Activated CD8-positive, alpha-beta memory T cell treated with anti-CD3 and anti-CD28 coated beads for 4 hours (primary cell): ENCODE measurements around the gene LRPPRC.

Source experiments
- DNase-seq, 2 donors: peaks; one replicate each; pipeline ENCODE4 v3.0.0-alpha.2; 2020; ENCODE audit warnings: low read depth in 2 of 2

LRPPRC gene

DNA sequence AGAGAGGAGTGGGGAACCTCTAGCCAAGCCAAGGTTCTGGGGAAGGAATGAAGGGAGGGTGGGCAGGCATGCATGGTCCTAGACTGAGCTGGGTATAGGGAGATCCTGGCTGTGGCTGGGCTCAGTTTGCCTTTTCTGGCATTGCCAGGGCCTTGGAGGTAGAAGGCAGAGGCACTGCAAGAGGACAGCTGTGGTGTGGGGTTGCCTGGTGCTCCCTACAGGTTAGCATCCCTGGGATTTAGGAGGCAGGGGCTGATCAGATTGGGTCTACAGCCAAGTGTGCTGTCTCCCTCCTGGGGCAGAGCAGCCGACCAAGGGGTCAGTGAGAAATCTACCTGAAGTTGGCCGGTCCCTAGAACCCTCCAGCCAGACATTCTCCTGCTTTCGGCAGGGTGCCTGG is 141.1 kb downstream of the LRPPRC start:
- DNase-seq: no peak

DNA sequence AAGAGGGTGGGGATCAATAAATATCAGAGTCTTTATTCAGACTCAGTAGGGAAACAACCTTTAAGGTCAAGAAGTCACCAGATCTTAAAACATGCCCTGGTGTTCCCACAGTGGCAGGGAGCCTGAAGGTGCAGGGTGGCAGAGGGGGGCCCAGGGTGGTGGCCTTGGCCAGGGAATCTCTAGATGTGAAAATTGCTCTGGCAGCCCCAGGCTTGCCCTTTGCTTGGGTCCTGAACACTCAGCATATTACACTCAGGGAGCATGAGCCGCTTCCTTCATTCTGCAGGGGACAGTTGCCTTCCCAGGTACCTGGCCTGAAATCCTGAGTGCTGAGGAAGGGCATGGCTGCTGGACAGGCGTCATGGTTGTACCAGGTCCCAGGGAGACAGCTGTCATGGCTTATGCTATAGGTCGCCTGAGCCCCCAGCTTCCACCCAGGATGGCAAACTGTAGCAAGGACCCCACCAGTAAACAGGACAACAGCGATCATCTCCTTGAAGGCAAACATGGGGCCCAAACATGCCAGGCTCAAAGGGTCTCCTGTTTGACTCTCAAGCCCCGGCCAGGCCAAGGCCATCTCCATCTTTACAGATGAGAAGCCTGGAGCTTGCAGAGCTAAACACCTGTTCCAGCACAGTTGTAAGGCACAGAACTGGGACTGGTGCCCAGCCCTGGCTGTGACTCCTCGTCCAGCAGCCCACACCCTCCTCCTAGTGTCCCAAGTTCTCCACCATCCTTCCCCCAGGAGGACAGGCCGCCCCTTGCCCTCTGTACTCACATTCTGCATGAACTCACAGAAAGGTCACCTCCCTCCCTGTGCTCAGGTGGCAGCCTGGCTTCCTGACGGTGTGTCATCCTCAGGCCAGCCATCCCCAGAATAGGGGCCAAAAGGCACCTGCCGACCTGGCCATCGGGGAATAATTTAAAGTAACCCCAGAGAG is 142.4 kb downstream of the LRPPRC start:
- no peak for DNase-seq

DNA sequence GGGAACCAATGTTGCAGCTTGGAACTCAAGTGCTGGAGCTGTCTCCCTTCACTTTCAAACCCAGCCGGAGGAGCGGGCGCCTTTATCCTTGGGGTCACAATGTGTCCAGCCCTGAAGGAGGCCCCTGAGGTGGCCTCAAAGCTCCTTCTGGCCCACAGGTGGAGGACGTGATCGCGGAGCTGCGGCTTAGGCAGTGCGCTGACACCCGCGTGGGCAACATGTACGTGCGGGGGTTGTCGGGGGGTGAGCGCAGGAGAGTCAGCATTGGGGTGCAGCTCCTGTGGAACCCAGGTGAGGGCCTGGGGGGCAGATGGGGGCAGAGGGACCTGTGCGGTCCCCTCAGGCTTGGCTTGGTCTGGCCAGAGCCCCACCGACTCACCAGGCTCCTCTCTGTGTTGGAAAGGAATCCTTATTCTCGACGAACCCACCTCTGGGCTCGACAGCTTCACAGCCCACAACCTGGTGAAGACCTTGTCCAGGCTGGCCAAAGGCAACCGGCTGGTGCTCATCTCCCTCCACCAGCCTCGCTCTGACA is 143.5 kb downstream of the LRPPRC start:
- no peak for DNase-seq

DNA sequence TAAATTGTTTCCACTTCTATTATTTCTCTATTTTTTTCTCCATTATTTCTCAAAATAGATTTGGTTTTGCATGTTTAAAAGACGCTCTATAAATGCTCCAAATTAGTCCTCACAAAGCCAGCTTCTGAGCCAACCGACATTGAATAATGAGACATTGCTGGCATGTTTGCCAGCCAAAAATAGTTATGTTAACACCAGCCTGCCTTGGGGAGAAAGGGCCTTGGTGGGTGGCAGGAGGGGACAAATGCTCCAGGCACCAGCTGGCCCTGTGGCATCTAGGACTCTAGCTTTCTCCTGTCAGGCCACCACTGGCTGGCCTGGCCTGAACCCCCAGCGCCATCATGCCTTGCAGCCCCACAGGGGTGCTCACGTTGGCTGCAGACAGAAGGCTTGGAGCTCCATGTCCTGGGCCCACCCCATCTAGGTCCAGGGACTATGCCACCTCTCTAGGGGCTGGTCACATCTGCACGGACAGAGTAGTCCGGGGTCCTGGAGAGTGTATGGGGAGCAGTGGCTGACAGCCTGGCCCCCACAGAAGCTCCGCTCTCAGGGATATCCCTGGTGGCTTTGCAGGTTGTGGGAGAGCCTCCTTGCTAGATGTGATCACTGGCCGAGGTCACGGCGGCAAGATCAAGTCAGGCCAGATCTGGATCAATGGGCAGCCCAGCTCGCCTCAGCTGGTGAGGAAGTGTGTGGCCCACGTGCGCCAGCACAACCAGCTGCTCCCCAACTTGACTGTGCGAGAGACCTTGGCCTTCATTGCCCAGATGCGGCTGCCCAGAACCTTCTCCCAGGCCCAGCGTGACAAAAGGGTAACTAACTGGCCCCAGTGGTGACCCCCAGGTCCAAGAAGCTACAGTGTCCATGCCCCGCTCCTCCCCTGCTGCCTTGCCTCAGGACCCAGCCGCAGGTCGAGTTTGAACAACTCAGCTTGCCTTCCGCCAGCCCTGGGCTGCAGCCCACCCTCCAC is 144.5 kb downstream of the LRPPRC start:
- DNase-seq: no peak

DNA sequence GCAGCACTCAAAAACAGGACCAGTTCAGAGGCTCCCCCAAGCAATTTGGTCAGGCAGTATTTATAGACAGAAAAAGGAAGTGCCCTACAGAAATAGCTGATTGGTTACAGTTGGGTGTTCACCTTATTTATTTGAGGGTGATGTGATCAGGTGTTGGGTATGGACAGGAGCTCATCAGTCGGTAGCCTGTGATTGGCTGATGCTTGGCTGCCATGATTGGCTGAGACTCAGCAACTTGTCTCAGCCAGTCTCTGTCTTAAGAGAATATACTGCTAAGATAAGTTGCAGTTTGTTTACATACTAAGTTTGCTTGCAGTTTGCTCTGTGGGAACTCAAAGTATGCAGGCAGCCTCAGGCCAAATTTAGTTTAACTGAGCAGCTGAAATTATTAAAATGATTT is 147.6 kb downstream of the LRPPRC start:
- DNase-seq: no peak

DNA sequence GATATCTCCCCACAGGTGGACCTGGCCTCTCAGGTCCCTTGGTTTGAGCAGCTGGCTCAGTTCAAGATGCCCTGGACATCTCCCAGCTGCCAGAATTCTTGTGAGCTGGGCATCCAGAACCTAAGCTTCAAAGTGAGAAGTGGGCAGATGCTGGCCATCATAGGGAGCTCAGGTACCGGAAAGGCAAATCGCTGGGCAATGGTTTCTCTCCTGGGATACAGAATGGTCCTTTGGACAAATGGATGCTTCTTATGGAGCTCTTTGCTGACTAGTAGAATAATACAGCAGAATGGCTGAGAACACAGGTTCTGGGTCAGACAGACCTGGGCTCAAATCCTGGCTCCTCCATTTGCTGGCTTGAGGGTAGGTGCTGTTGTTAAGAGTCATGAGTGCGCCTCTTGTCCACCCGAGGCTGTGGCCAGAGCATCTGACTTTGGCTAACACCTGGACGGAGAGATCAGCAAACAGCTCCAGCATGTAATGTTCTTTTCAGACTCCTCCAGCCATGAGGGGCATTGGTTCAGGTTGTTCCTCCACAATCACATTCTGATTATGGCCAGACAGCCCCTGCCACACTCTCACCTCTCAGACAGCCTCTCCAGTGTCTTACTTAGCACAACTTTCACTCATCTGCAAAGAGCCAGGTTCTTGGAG is 149.5 kb downstream of the LRPPRC start:
- DNase-seq: no peak

DNA sequence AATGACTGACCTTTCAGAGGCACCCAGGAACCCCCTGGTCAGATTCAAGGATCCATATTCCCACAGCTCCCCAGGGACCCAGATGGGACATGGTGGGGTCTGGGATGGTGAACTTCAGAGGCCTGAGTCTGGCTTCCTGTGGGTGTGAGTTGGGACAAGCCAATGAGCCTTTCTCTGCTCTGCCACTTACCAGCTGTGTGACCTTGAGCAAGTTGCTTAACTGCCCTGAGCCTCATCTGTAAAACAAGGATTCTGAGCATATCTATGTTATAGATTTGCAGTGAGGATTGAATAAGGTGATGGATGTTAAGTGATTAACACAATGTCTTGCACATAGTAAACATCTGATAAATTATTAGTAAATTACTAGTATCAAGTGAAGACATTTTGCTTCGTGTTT is 150.6 kb downstream of the LRPPRC start:
- DNase-seq: no peak

DNA sequence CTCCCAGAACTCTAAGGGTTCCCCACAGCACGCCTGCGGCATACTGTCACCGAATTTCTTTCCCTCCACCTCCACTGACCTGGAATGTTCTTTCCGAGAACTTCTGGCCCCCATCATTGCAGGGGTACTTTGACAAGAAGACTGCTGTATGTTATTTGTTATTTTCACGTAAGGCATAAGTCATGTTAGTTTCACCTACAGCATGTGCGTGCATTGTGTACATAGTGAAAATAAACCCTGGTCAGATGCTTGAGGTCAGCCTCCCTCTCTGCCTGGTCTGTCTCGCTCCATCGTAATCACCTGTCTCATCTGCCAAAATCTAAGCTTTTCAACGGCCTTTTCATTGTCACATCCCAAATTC is 152.9 kb downstream of the LRPPRC start:
- DNase-seq: no peak

DNA sequence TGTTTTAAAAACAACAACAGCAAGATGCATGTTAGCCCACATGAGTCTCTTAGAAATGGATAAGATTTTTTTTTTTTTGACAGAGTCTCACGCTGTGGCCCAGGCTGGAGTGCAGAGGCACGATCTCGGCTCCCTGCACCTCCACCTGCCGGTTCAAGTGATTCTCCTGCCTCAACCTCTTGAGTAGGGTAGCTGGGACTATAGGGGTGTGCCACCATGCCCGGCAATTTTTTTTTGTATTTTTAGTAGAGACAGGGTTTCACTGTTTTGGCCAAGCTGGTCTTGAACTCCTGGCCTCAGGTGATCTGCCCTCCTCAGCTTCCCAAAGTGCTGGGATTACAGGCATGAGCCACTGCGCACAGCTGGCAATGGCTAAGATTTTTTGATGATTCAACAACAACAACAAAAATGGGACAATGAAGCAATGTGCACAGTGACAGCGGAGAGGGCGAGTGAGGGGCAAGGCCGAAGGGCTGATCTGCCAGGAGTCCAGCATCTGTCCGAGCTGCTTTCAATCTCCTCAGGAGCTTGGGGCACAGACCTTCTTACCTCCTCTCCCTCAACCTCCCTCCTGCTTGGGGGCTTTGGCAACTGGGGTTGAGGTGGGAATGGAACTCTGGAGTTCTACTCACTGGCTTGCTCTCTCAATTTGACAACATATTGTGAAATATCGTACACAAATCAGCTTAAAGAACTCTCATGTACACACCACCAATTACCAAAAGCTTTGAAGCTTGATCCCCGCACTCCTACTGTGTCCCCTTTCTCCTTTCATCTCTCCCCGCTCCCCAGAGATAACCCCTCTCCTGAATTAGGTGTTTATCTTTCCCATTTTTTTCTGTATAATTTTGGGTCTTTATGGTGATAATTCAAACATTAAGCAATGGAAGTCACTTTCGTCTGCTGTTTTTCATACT is 153.6 kb downstream of the LRPPRC start:
- no peak for DNase-seq

DNA sequence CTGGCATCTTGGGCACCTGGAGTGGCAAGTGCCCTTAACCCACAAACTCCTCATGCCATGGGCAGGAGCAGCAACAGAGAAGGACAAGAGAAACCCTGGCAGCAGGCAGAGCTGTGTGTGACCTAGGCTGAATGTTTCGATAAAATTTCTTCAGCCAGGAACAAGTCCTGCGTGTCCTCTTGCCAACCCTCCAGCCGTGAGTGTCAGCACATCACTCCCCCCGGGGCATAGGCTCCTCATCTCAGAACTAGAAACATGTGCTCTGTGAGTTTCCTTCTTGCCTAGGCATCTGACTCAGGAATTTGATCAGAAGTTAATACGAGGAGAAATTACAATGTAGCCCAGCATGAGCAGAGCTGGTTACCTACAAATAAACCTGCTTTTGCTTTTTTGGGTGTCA is 154.8 kb downstream of the LRPPRC start:
- DNase-seq: no peak

DNA sequence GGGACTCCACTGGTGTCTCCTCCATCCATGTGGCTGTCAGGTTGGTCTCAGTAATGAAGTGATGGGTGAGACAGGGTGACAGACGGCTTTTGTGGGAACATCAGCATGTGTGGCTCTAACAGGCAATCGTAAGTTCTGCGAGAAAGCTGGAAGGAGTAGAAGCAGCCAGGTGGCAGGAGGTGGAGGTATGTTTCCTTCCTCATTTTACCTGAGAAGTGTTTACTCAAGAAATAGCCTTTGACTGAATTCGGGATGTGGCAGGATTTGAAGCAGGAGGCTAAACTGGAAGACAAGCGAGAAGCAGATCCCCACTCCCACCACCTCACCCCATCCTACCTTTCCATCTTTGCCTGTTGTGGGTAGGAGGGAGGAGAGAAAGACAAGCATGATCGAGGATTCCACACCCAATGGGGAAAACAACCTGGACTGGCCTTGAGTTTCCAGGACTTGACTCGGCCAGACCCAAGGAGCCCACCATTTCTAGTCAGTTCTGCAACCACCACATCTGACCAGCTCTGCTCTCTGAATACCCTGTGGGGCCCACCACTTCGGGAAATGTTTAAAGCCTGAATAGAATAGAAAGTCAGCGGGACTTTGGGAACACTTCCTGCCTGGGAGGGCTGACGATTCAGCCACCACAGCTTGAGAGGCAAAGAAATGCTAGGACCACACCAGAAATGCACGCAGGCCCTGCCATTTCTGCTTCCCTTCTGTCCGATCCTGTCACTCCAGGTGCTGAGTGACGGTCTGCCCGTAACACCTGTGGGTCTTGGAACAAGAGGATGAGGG is 155.8 kb downstream of the LRPPRC start:
- DNase-seq: no peak

DNA sequence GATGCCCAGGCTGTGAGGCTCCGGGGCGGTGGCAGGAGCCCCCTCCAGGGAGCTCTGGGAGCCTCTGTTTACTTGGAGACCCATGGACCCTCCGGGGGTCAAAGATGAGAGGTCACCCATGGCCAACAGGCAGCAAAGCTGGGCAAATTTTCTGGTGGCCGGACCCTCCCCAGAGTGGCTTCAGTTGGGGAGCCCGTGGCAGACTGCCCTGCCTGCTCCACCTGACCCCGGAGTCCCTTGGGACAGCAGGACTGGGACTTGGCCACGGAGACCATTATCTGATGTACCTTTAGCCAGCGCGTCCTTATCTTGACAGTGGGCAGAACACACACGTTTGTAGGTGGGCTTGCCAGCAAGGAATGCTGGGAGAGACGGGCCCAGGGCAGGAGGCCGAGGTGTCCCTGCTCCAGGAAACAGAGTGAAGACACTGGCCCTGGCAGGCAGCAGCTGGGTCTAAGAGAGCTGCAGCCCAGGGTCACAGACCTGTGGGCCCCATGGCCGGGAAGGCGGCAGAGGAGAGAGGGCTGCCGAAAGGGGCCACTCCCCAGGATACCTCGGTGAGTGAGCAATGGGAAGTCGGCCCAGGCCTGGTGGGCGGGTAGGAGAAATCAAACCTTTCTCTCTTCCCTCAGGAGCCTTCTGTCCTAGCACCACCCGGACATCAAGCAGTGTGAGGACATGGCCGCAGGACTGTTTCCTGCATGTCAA is 157.1 kb downstream of the LRPPRC start, which contains the start of the genes ABCG5 and ABCG8:
TSS of gene ABCG5 (minus strand) at position 280 of the 708 bp plus-strand sequence. CDS start at position 120, 160 bp downstream.
TSS of gene ABCG8 (plus strand) at position 412 of the 708 bp plus-strand sequence. CDS start at position 495, 83 bp downstream.
- no peak for DNase-seq

DNA sequence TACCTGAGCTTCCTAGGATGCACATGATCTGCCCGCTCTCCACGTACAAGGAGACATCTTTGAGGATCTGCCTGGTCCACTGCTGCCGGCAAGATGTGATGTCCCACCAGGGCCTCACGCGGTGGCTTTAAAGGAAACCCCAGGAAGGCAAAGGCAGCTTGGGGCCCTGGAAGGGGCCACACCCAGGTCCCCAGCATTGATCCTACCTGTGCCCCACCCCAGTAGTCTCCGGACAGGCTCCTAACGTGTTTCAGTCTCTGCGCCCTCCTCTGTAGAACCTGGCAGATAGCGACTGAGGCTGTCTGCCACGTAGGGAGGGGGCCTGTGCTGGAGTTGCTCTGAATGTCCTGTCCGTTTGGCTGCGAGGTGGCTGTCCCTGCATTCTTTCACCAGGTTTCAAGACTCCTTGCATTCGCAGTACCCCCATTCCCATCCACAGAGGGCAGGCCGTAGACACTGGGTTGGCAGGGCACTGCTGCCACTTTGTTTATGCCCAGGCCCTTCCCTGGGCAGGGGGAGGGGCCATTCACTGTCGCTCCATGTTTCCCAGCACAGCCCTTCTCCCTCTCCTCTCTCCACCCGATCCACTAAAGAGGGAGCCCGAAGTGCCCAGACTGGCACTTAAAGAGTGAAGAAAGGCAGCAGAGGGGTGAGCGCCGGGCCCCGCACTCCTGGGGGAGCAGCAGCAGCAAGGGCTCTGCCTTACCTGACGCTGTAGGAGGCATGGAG is 157.8 kb downstream of the LRPPRC start:
- no peak for DNase-seq

DNA sequence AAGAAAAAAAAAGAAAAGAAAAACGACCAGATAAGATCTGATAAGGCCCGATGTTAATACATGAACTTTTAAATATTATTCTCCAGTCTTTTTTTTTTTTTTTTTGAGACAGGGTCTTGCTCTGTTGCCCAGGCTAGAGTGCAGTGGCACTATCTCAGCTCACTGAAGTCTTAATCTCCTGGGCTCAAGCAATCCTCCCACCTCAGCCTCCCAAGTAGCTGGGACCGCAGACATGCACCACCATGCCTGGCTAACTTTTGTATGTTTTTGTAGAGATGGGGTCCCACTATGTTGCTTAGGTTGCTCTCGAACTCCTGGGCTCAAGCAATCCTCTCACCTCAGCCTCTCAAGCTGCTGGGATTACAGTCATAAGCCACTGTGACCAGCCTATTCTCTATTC is 158.8 kb downstream of the LRPPRC start:
- DNase-seq: no peak
